ENCODE data around the gene NSDHL.

Gene NSDHL

DNA sequence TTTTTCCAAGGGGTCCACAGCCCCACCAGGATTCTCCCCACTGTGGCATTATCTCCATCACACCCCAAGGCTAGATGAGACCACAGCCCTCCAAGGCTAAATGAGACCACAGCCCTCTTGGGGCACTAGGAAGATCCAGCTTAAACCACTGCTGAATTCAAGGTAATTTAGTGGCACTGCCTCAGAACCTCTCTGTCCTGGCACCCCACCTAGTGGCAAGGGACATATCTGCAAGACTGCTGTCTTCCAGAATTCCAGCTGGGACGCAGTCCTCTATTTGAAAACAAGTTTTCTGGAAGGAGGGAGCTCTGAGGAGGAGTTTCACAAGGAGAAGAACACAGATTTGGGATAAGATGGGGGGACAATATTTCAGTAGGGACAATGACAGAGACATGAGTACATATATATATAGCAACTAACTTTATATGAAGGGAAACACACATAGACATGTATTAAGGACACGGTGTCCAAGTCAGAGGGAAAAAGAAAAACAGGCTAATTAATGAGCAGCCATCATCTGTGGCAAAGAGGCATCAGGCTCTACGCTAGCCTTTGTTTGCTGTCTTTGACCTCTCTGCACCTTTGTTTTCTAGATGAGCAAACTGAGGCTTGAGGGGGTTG is 9.6 kb upstream of the NSDHL start:
- TF ChIP-seq, protein P1, sequence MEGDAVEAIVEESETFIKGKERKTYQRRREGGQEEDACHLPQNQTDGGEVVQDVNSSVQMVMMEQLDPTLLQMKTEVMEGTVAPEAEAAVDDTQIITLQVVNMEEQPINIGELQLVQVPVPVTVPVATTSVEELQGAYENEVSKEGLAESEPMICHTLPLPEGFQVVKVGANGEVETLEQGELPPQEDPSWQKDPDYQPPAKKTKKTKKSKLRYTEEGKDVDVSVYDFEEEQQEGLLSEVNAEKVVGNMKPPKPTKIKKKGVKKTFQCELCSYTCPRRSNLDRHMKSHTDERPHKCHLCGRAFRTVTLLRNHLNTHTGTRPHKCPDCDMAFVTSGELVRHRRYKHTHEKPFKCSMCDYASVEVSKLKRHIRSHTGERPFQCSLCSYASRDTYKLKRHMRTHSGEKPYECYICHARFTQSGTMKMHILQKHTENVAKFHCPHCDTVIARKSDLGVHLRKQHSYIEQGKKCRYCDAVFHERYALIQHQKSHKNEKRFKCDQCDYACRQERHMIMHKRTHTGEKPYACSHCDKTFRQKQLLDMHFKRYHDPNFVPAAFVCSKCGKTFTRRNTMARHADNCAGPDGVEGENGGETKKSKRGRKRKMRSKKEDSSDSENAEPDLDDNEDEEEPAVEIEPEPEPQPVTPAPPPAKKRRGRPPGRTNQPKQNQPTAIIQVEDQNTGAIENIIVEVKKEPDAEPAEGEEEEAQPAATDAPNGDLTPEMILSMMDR (IDR thresholded peaks at IDR 0.05; ENCODE audit: low read depth, low read length, missing control alignments): peak; percentile 79
- peak; percentile 15 for DNase-seq
- no peak overlapping the region for H3K27ac ChIP-seq
- H3K27me3 ChIP-seq (replicated peaks): no peaks in the 10 kb centered on the region
- in situ Hi-C loops (cut with HindIII; ENCODE audit: low pct_ligation_motif_present, low sequenced_read_pairs): no loop called here
- no peaks in the 10 kb centered on the region for H3K36me3 ChIP-seq (replicated peaks)
- no peak overlapping the region for H3K4me3 ChIP-seq (ENCODE audit: low read depth, low read length)

DNA sequence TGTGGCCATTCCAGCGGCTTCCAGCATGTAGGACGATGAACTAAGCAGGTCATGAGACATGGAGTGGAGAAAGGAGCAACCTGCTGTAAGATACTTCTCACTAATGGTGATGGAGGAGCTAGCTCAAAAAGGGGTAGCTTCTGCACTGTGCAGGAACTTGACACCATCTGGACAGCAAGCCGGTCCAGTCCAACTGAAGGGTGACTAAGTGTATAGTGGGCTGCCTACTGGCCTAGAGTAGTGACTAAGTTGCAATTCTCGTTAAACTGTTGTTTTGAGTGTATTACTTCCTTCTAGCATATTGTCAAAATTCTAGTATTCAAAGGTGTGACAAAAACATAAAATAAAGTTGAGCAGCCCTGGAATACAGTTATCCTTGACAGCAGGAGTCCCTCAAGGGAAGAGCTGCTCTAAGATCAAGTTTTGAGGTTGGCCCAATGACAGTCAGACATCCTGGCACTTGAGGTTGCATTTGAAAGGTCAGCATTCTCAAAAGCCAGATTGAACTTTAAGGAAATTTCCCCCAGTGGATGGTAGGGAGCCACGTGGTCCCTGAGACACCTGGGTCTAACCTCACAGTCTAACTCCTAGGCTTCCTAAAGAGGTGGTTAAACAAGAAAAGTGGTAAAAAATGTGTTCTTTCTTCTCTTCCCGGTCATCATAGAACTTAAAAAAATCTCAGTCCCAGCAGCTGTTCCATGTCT is 8.3 kb upstream of the NSDHL start:
- no peak overlapping the region for H3K4me3 ChIP-seq (ENCODE audit: low read depth, low read length)
- in situ Hi-C loops (cut with HindIII; ENCODE audit: low pct_ligation_motif_present, low sequenced_read_pairs): no loop called here
- no peaks in the 10 kb centered on the region for H3K27me3 ChIP-seq (replicated peaks)
- TF ChIP-seq, protein P1 (IDR thresholded peaks at IDR 0.05; ENCODE audit: low read depth, low read length, missing control alignments): no peak
- no peak overlapping the region for H3K27ac ChIP-seq
- H3K36me3 ChIP-seq (replicated peaks): no peaks in the 10 kb centered on the region
- no peak for DNase-seq

DNA sequence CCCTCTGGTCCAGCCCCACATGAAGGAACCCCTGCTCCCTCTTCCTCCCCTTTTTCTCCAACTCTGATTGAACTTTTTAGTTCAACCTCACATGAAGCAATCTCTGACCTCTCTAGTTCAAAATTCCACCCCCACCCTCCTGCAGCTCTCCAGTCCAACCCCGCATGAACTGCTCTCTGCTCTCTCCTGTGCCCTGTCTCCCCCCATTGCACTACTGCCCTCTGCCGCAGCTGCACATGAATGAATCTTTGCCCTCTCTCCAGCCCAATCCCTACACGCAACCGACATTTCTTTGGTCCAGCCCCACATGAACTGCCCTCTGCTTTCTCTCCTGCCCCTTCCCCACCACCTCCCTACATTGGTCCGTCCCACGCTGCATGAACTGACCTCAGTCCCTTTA is 7.2 kb upstream of the NSDHL start:
- TF ChIP-seq, protein P1 (IDR thresholded peaks at IDR 0.05; ENCODE audit: low read depth, low read length, missing control alignments): no peak
- H3K4me3 ChIP-seq (ENCODE audit: low read depth, low read length): no peak overlapping the region
- no peak overlapping the region for H3K27ac ChIP-seq
- H3K27me3 ChIP-seq (replicated peaks): no peaks in the 10 kb centered on the region
- no peaks in the 10 kb centered on the region for H3K36me3 ChIP-seq (replicated peaks)
- in situ Hi-C loops (cut with HindIII; ENCODE audit: low pct_ligation_motif_present, low sequenced_read_pairs): no loop called here
- no peak for DNase-seq

DNA sequence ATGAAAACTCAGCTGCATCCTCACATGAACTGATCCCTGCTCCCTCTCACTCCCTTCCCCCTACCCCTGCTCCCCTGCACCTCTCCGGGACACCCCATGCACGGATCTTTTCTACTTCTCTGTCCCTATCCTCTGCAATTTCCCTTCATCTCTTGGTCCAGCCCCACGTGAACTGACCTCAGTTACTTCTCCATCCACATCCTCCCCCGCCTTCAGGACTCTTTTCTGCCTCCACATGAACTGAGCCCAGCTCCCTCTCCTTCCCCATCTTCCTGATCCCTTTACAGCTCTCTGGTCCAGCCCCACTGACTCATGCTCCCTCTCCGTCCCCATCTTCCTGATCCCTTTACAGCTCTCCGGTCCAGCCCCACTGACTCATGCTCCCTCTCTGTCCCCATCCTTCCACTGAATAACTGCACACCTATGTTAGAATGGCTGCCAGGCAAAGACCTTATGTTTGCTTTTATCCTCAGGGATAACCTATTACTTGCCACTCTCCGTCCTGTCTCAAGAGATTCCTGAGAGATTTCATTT is 6.0 kb upstream of the NSDHL start:
- in situ Hi-C loops (cut with HindIII; ENCODE audit: low pct_ligation_motif_present, low sequenced_read_pairs): no loop called here
- Histone ChIP-seq H3K27me3 (replicated peaks) (no peaks in the 10 kb centered on the region), H3K27ac (no peak overlapping the region), H3K4me3 (ENCODE audit: low read depth, low read length) (no peak overlapping the region), H3K36me3 (replicated peaks) (no peaks in the 10 kb centered on the region)
- no peak for DNase-seq
- TF ChIP-seq, protein P1 (IDR thresholded peaks at IDR 0.05; ENCODE audit: low read depth, low read length, missing control alignments): no peak

DNA sequence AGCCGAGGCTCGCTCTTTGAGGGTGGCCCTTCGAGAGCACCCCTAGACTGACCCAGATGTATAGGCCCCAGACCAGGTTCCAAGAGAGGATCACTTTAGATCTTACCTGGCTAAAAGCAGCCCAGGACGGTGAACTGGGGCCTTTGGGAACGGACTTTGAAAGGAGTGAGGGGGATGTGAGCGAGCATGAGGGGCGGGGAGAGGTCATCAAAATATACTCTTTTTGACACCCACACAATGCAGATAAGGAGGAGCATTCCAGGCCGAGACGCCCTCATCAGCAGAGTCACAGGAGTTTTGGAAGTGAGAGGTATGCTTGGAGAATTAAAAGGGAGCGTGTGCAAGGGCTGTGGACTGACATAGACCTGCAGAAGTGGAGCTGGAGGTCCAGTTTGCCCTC is 528 bp downstream of the NSDHL start:
- DNase-seq: no peak
- Histone ChIP-seq H3K27ac (peak overlapping the region; percentile 42), H3K27me3 (replicated peaks) (no peaks in the 10 kb centered on the region), H3K36me3 (replicated peaks) (no peaks in the 10 kb centered on the region), H3K4me3 (ENCODE audit: low read depth, low read length) (peak overlapping the region; percentile 79)
- TF ChIP-seq, protein P1 (IDR thresholded peaks at IDR 0.05; ENCODE audit: low read depth, low read length, missing control alignments): no peak
- in situ Hi-C loops (cut with HindIII; ENCODE audit: low pct_ligation_motif_present, low sequenced_read_pairs): no loop called here

All from brain microvascular endothelial cell (primary cell).